SHP77 treated with DMSO at 0.1 percent for 48 hours (cell line): ENCODE results near the gene CTNNA3.

Experiments used
- DNase-seq: peaks from one replicate; lab custom pipeline; 2025; lab: John Stamatoyannopoulos, UW

The CTNNA3 gene

GRCh38 chr10:66291133-66291532, 1404.9 kb downstream of the CTNNA3 start:
- DNase-seq: no peak

- no peak for DNase-seq
These were observed 1411.4 kb downstream of the CTNNA3 start for GRCh38 chr10:66284621-66285020.

- DNase-seq: no peak
These were observed 1412.0 kb downstream of the CTNNA3 start for GRCh38 chr10:66283874-66284464.

GRCh38 chr10:66283064-66283463, 1412.9 kb downstream of the CTNNA3 start:
- no peak for DNase-seq

- DNase-seq: no peak
These were observed 1414.7 kb downstream of the CTNNA3 start for GRCh38 chr10:66281327-66281726.

GRCh38 chr10:66277481-66277880, 1418.5 kb downstream of the CTNNA3 start:
- DNase-seq: no peak

- no peak for DNase-seq
These were observed 1422.0 kb downstream of the CTNNA3 start for GRCh38 chr10:66273966-66274519.

- no peak for DNase-seq
These were observed 1430.6 kb downstream of the CTNNA3 start for GRCh38 chr10:66265398-66265797.

GRCh38 chr10:66259836-66260235, 1436.2 kb downstream of the CTNNA3 start:
- no peak for DNase-seq

- no peak for DNase-seq
These were observed 1437.3 kb downstream of the CTNNA3 start for GRCh38 chr10:66258693-66259092.

- DNase-seq: no peak
These were observed 1438.2 kb downstream of the CTNNA3 start for GRCh38 chr10:66257801-66258200.

GRCh38 chr10:66252986-66253385, 1443.0 kb downstream of the CTNNA3 start:
- DNase-seq: no peak

- no peak for DNase-seq
These were observed 1449.8 kb downstream of the CTNNA3 start for GRCh38 chr10:66246177-66246576.

- no peak for DNase-seq
These were observed 1451.0 kb downstream of the CTNNA3 start for GRCh38 chr10:66244953-66245352.

GRCh38 chr10:66242885-66243284, 1453.1 kb downstream of the CTNNA3 start:
- DNase-seq: no peak

GRCh38 chr10:66239062-66239461, 1456.9 kb downstream of the CTNNA3 start:
- no peak for DNase-seq

GRCh38 chr10:66238343-66238742, 1457.7 kb downstream of the CTNNA3 start:
- DNase-seq: no peak

GRCh38 chr10:66234872-66235271, 1461.1 kb downstream of the CTNNA3 start:
- DNase-seq: no peak

- no peak for DNase-seq
These were observed 1467.1 kb downstream of the CTNNA3 start for GRCh38 chr10:66228887-66229286.

- no peak for DNase-seq
These were observed 1472.3 kb downstream of the CTNNA3 start for GRCh38 chr10:66223656-66224055.

- DNase-seq: no peak
These were observed 1473.4 kb downstream of the CTNNA3 start for GRCh38 chr10:66222462-66223046.

- DNase-seq: no peak
These were observed 1476.9 kb downstream of the CTNNA3 start for GRCh38 chr10:66218981-66219587.

GRCh38 chr10:66218289-66218688, 1477.7 kb downstream of the CTNNA3 start:
- no peak for DNase-seq
